Prostate gland (tissue), 2 donors: ENCODE measurements around the gene DDX54. TPM values are rescaled to one million over a fixed set of nuclear protein-coding genes. Genes with fewer than 3 reads are reported as not detected.
A peak's percentile ranks its signal among the peaks of the same experiment; 100 is the strongest.

Experiments used
- DNase-seq: peaks from one replicate; pipeline ENCODE4 v3.0.0-alpha.2; 2019; ENCODE audit warnings: low spot score
- H3K27ac ChIP-seq, 2 donors: fragments of 200-600 bp; sonication (generic); 2 replicates each; pipeline ENCODE4 v1.5.1; 2017 to 2019
- H3K27me3 ChIP-seq: fragments of 200-600 bp; sonication (generic); replicated peaks from 2 replicates; pipeline ENCODE4 v1.5.1; 2019; ENCODE audit not compliant: insufficient read depth
- H3K36me3 ChIP-seq, 2 donors: fragments of 200-600 bp; sonication (generic); 1 replicate in 1 of 2; 2 replicates in 1 of 2; pipeline versions ENCODE4 v1.5.1 to v1.8.1; 2017 to 2019
- H3K4me1 ChIP-seq: fragments of 200-600 bp; sonication (generic); replicated peaks from 2 replicates; pipeline ENCODE4 v1.5.1; 2019
- H3K4me3 ChIP-seq, 2 donors: fragments of 200-600 bp; sonication (generic); 2 replicates each; pipeline ENCODE4 v1.5.1; 2017 to 2019
- H3K9me3 ChIP-seq: fragments of 200-600 bp; sonication (generic); 2 replicates; pipeline ENCODE4 v1.5.1; 2017
- CTCF ChIP-seq, 4 experiments: fragments of 200-600 bp in 2 of 4; fragments of 450-650 bp in 2 of 4; sonication (generic) in 2 of 4; IDR thresholded peaks; 1 replicate in 3 of 4; 2 replicates in 1 of 4; pipeline ENCODE4 v1.5.1; 2016 to 2019; ENCODE audit warnings: antibody characterized with exemption in 4 of 4, mild to moderate bottlenecking in 2 of 4, moderate library complexity in 2 of 4
- POLR2A ChIP-seq: fragments of 450-650 bp; IDR thresholded peaks from one replicate; pipeline ENCODE4 v1.6.1; 2016; ENCODE audit warnings: antibody characterized with exemption, mild to moderate bottlenecking
- POLR2AphosphoS5 ChIP-seq: sonication (generic); formaldehyde crosslinking; IDR thresholded peaks from one replicate; pipeline ENCODE4 v1.6.1; 2017; ENCODE audit warnings: antibody characterized with exemption
- WGBS: methylation state at CpG from one replicate; pipeline ENCODE4 v1.1.5; 2018; 5-methylcytosine and 5-hydroxymethylcytosine counted together
- intact Hi-C: fragments of 100-400 bp; cut with DNase I; formaldehyde crosslinking; loops from one replicate; pipeline ENCODE4 v1.14.2; 2022
- total RNA-seq, 2 donors: library from RNA; depleted of rRNA; stranded (reverse); fragments of >200 nt; gene quantifications; one replicate each; pipeline ENCODE4 v1.1.0, GENCODE V29; 2016

The DDX54 gene
- total RNA-seq, 2 donors from 2014 or later = 66.3 to 119 TPM

GRCh38 chr12:113221997-113222729 is 36.9 kb upstream of the DDX54 start:
- no peaks in the 10 kb centered on the region for H3K36me3 ChIP-seq
- H3K4me1 ChIP-seq = no peaks in the 10 kb centered on the region
- no peaks in the 10 kb centered on the region for H3K27me3 ChIP-seq
- peak overlapping the region; percentile 91 to 92 for H3K27ac ChIP-seq
- intact Hi-C loops = loop anchor here (2.0 to 10.0 kb wide), 2 partner anchors 37 to 113 kb away; partner anchors contain the start of genes DDX54, RITA1 and SLC8B1
- H3K9me3 ChIP-seq = no peaks in the 10 kb centered on the region
- 12% methylated on average over 11 of the region's 12 CpGs for WGBS
- H3K4me3 ChIP-seq = peak overlapping the region; percentile 97 to 98
- no peak for DNase-seq
- TF ChIP-seq POLR2AphosphoS5 = no peak
- no peak for TF ChIP-seq CTCF (IDR thresholded peaks at IDR 0.05)
- TF ChIP-seq POLR2A = no peak

- no peaks in the 10 kb centered on the region for H3K9me3 ChIP-seq
Observed at GRCh38 chr12:113221181-113221996, 36.1 kb upstream of the DDX54 start, which contains the start of gene TPCN1. TSS of gene TPCN1 (plus strand) at chr12:113221464. CDS start at chr12:113226853, 5,389 bp downstream.

GRCh38 chr12:113220593-113221180 is 35.4 kb upstream of the DDX54 start:
- TF ChIP-seq POLR2AphosphoS5 (no peak), CTCF (IDR thresholded peaks at IDR 0.05) (peak in 1 of 4 experiments; percentile 2), POLR2A (no peak)
- H3K4me1 ChIP-seq = no peaks in the 10 kb centered on the region
- no peak for DNase-seq
- H3K9me3 ChIP-seq = no peaks in the 10 kb centered on the region
- under 1% methylated on average over 23 of the region's 23 CpGs for WGBS
- H3K4me3 ChIP-seq = peak overlapping the region; percentile 35 to 56
- intact Hi-C loops = loop anchor here (10.0 kb wide), 1 partner anchor 114 kb away; the partner anchor contains the start of gene SLC8B1
- peak overlapping the region; percentile 40 to 59 for H3K27ac ChIP-seq
- H3K27me3 ChIP-seq = no peaks in the 10 kb centered on the region
- H3K36me3 ChIP-seq = no peaks in the 10 kb centered on the region

More at GRCh38 chr12:113221181-113221996, 36.1 kb upstream of the DDX54 start, which contains the start of gene TPCN1:
- under 1% methylated on average over 64 of the region's 68 CpGs for WGBS
- intact Hi-C loops = loop anchor here (10.0 kb wide), 1 partner anchor 113 kb away; the partner anchor contains the start of gene SLC8B1
- Histone ChIP-seq H3K36me3 (no peaks in the 10 kb centered on the region), H3K4me1 (no peaks in the 10 kb centered on the region), H3K27ac (peak within 1 kb of the TSS; percentile 91 to 92), H3K4me3 (peak within 1 kb of the TSS; percentile 97 to 98), H3K27me3 (no peaks in the 10 kb centered on the region)
- peak; percentile 100 for DNase-seq
- peak in 2 of 4 experiments; percentile 43 to 47 for TF ChIP-seq CTCF (IDR thresholded peaks at IDR 0.05)
- peak; percentile 100 for TF ChIP-seq POLR2A
- TF ChIP-seq POLR2AphosphoS5 = peak; percentile 98

GRCh38 chr12:113216027-113216426 is 30.7 kb upstream of the DDX54 start:
- TF ChIP-seq CTCF (IDR thresholded peaks at IDR 0.05) (no peak), POLR2A (no peak), POLR2AphosphoS5 (no peak)
- intact Hi-C loops = no loop called here
- H3K4me3 ChIP-seq = no peak overlapping the region
- H3K27me3 ChIP-seq = no peaks in the 10 kb centered on the region
- no peak for DNase-seq
- no peaks in the 10 kb centered on the region for H3K4me1 ChIP-seq
- no peaks in the 10 kb centered on the region for H3K36me3 ChIP-seq
- H3K27ac ChIP-seq = no peak overlapping the region
- 69% methylated on average over 2 of the region's 2 CpGs for WGBS
- no peaks in the 10 kb centered on the region for H3K9me3 ChIP-seq
